Naive B cell (primary cell): Measurements from ENCODE around the gene LIMCH1. TPM values are rescaled to one million over a fixed set of nuclear protein-coding genes. Genes with fewer than 3 reads are reported as not detected.

Experiments used
- ATAC-seq, 2 donors: fragments of 150-1000 bp; cut with Tn5 transposase; 2 replicates each; pipeline ENCODE4 v1.10.0; 2021; ENCODE audit warnings: low read depth in 2 of 2, mild to moderate bottlenecking in 2 of 2, moderate library complexity in 2 of 2
- DNase-seq: peaks from one replicate; pipeline ENCODE4 v3.0.0; 2022
- H3K27ac Mint-ChIP-seq, 6 donors: one replicate each; pipeline ENCODE4 v1.8.0; 2020 to 2022; ENCODE audit warnings: mild to moderate bottlenecking in 6 of 6, mixed read lengths in 6 of 6, moderate library complexity in 5 of 6, inconsistent platforms in 2 of 6
- H3K27me3 Mint-ChIP-seq, 3 donors: one replicate each; pipeline ENCODE4 v1.8.0; 2021 to 2022; ENCODE audit warnings: mixed read lengths in 3 of 3, mild to moderate bottlenecking in 1 of 3
- H3K36me3 Mint-ChIP-seq, 2 donors: one replicate each; pipeline ENCODE4 v1.8.0; 2020 to 2022; ENCODE audit warnings: mixed read lengths in 2 of 2, inconsistent platforms in 1 of 2, mild to moderate bottlenecking in 1 of 2
- H3K4me1 Mint-ChIP-seq, 3 donors: one replicate each; pipeline ENCODE4 v1.8.0; 2020 to 2022; ENCODE audit warnings: mixed read lengths in 3 of 3, inconsistent platforms in 1 of 3, mild to moderate bottlenecking in 1 of 3, moderate library complexity in 1 of 3
- H3K4me3 Mint-ChIP-seq, 8 donors: one replicate each; pipeline ENCODE4 v1.8.0; 2020 to 2022; ENCODE audit warnings: mild to moderate bottlenecking in 8 of 8, mixed read lengths in 8 of 8, moderate library complexity in 8 of 8, inconsistent platforms in 2 of 8
- H3K9me3 Mint-ChIP-seq, 7 donors: one replicate each; pipeline ENCODE4 v1.8.0; 2020 to 2022; ENCODE audit warnings: mixed read lengths in 7 of 7, mild to moderate bottlenecking in 5 of 7, inconsistent platforms in 2 of 7, moderate library complexity in 1 of 7
- polyA plus RNA-seq, 6 donors: library from polyadenylated mRNA; unstranded; fragments of 300-500 nt; fragmentation: Illumina TruSeq; gene quantifications; one replicate each; pipeline ENCODE4 v1.2.3, GENCODE V29; 2021; ENCODE audit warnings: low read depth in 6 of 6

LIMCH1 gene
- polyA plus RNA-seq, 6 donors from 2014 or later, result not detected

DNA sequence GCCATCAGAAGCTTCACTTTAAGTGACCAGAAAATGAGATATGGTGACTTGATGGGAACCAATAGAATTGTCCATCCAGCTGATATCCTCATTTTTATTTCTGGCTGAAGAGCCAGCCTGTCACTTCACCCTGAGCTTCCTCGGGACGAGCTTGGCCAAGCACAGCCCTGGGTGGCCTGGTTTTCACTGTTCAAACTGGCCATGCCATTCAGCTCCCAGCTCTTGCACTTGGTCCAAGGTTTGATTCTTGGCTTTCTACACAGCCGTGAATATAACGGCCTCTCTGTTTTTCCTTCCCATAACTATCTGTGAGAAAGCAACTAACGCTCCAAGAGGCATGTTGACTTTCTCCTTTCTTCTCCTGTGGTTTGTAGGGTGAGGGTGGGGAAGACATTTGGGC is 71.9 kb downstream of the LIMCH1 start:
- no peak for DNase-seq
- no peaks in the 10 kb centered on the region for H3K9me3 Mint-ChIP-seq
- no peak for ATAC-seq
- no peaks in the 10 kb centered on the region for H3K36me3 Mint-ChIP-seq
- H3K27me3 Mint-ChIP-seq, result peaks cover 0 to 8% (median 5%) of the 10 kb centered on the region in 3 donors
- no peak overlapping the region for H3K27ac Mint-ChIP-seq
- no peak overlapping the region for H3K4me3 Mint-ChIP-seq
- H3K4me1 Mint-ChIP-seq, result no peaks in the 10 kb centered on the region

DNA sequence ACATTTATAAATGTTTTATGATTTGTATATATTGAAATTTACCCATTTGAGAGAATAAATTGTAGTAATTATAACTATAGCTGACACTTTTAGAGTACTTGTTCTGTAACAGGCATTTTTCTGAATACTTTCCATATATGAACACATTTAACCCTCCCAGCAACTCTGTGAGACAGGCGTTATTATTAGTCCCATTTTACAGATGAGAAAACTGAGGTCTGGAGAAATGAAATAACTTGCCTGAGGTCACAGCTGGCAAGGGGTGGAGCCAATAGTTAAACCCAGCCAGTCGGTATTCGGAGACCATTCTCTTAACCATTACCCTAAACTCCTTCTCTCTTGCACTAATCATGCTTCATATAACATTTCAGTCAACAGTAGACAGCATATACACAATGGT is 72.5 kb downstream of the LIMCH1 start:
- Mint-ChIP-seq H3K4me3 (no peak overlapping the region), H3K4me1 (no peaks in the 10 kb centered on the region), H3K36me3 (no peaks in the 10 kb centered on the region), H3K9me3 (no peaks in the 10 kb centered on the region), H3K27me3 (peaks cover 0 to 8% (median 5%) of the 10 kb centered on the region in 3 donors), H3K27ac (no peak overlapping the region)
- ATAC-seq, result no peak
- no peak for DNase-seq

GRCh38 chr4:41611124-41611838 is 73.3 kb downstream of the LIMCH1 start:
- H3K4me3 Mint-ChIP-seq, result no peak overlapping the region
- H3K27ac Mint-ChIP-seq, result no peak overlapping the region
- DNase-seq, result no peak
- H3K36me3 Mint-ChIP-seq, result no peaks in the 10 kb centered on the region
- H3K4me1 Mint-ChIP-seq, result no peaks in the 10 kb centered on the region
- no peak for ATAC-seq
- peaks cover 0 to 14% (median 12%) of the 10 kb centered on the region in 3 donors for H3K27me3 Mint-ChIP-seq
- no peaks in the 10 kb centered on the region for H3K9me3 Mint-ChIP-seq

GRCh38 chr4:41611881-41612871 is 74.2 kb downstream of the LIMCH1 start:
- Mint-ChIP-seq H3K27me3 (peaks cover 0 to 14% (median 12%) of the 10 kb centered on the region in 3 donors), H3K4me3 (peak overlapping the region in 1 of 8 donors; percentile 66), H3K27ac (no peak overlapping the region), H3K9me3 (no peaks in the 10 kb centered on the region), H3K36me3 (no peaks in the 10 kb centered on the region), H3K4me1 (no peaks in the 10 kb centered on the region)
- no peak for ATAC-seq
- no peak for DNase-seq

DNA sequence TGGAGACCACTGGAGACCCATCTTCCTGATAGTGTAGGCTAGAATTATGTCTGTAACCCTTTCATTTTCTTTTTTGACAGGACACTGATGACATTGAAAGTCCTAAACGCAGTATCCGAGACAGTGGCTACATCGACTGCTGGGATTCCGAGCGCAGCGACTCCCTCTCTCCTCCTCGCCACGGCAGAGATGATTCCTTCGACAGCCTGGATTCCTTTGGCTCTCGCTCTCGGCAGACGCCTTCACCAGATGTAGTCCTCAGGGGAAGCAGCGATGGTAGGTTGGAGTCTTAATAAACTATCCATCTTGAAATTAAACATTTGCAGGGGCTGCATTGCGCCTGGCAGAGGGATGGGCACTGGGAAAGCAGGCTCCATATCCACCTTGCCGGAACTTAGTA is 75.4 kb downstream of the LIMCH1 start:
- DNase-seq (no peak), ATAC-seq (no peak)
- Mint-ChIP-seq H3K27ac (no peak overlapping the region), H3K4me3 (no peak overlapping the region), H3K27me3 (peaks cover 0 to 14% (median 12%) of the 10 kb centered on the region in 3 donors), H3K4me1 (no peaks in the 10 kb centered on the region), H3K36me3 (no peaks in the 10 kb centered on the region), H3K9me3 (no peaks in the 10 kb centered on the region)

DNA sequence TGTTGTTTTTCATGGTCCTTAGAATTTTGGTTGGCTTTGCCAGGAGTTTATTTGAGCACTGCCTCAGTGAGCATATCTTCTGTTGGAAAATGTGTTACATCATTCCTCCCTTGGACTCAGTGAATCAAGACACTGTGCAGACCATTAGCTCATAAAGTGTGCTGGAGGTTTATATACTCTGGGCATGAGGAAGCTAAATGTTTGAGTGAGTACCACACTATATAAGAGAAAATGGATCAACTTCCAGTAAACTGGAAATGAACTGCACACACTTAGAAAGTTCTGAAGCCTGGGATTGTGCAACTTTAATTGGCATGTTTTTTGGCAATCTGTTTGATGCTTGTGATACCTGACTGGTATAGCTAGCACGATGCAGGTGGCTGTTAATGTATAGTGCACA is 75.9 kb downstream of the LIMCH1 start:
- no peak for ATAC-seq
- no peaks in the 10 kb centered on the region for H3K9me3 Mint-ChIP-seq

DNA sequence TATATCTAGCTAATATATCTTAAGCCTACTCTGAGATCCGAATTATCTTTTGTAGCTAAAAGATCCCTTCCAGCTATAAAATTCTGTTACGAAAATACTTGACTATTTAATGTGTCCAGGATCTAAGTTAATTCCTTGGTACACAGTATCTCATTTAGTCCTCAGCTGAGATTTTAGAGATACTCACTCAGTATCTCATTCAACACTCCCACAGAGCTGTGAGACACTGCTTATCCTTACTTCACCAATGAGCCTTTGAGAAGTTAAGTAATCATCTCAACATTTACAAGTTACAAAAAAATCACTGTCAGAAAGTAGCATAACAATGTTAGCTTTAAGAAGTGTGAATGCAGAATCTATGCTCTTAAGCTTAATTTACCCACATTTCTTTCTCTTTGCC is 76.6 kb downstream of the LIMCH1 start:
- Mint-ChIP-seq H3K27me3 (peaks cover 0 to 14% (median 7%) of the 10 kb centered on the region in 3 donors), H3K4me1 (no peaks in the 10 kb centered on the region), H3K4me3 (no peak overlapping the region), H3K27ac (no peak overlapping the region), H3K9me3 (peaks cover 0 to 3% (median 0%) of the 10 kb centered on the region in 7 donors), H3K36me3 (no peaks in the 10 kb centered on the region)
- no peak for ATAC-seq
- DNase-seq, result no peak

More for the DNA sequence above, 75.9 kb downstream of the LIMCH1 start:
- no peak overlapping the region for H3K4me3 Mint-ChIP-seq
- H3K27me3 Mint-ChIP-seq, result peaks cover 0 to 14% (median 12%) of the 10 kb centered on the region in 3 donors
- H3K4me1 Mint-ChIP-seq, result no peaks in the 10 kb centered on the region
- no peak overlapping the region for H3K27ac Mint-ChIP-seq
- H3K36me3 Mint-ChIP-seq, result no peaks in the 10 kb centered on the region
- no peak for DNase-seq

- Mint-ChIP-seq H3K9me3 (peaks cover 0 to 3% (median 0%) of the 10 kb centered on the region in 7 donors), H3K4me3 (no peak overlapping the region), H3K36me3 (no peaks in the 10 kb centered on the region), H3K27ac (no peak overlapping the region), H3K4me1 (no peaks in the 10 kb centered on the region), H3K27me3 (peaks cover 0 to 7% (median 7%) of the 10 kb centered on the region in 3 donors)
- DNase-seq, result no peak
- no peak for ATAC-seq
These were observed 81.2 kb downstream of the LIMCH1 start for GRCh38 chr4:41619161-41619560.

- ATAC-seq (no peak), DNase-seq (no peak)
- Mint-ChIP-seq H3K9me3 (peaks cover 0 to 3% (median 0%) of the 10 kb centered on the region in 7 donors), H3K27me3 (peaks cover 4 to 5% (median 4%) of the 10 kb centered on the region in 3 donors), H3K36me3 (no peaks in the 10 kb centered on the region), H3K27ac (no peak overlapping the region), H3K4me1 (no peaks in the 10 kb centered on the region), H3K4me3 (no peak overlapping the region)
These were observed 82.8 kb downstream of the LIMCH1 start for GRCh38 chr4:41620594-41621256.

DNA sequence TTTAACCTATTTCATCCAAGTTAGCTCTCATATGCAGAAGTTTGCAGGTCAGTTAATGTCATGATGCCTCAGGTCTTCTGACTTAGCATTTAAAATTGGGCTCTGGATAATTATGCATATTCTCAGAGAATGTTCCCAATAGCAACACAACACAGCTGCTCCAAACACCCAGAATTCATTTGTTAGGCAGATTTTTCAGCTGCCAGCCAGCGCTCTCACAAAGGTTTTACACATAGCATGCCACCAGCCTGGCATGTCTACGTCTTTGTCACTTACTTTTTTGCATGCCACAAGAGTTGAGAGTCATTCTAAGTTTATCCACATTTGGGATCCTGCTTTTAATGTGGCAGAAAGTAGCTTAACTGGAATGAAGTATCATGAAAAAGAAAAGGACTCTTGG is 84.8 kb downstream of the LIMCH1 start:
- no peak for ATAC-seq
- Mint-ChIP-seq H3K9me3 (peaks cover 0 to 3% (median 0%) of the 10 kb centered on the region in 7 donors), H3K4me1 (no peaks in the 10 kb centered on the region), H3K4me3 (no peak overlapping the region), H3K36me3 (no peaks in the 10 kb centered on the region), H3K27me3 (peaks cover 0 to 4% (median 0%) of the 10 kb centered on the region in 3 donors), H3K27ac (no peak overlapping the region)
- no peak for DNase-seq

DNA sequence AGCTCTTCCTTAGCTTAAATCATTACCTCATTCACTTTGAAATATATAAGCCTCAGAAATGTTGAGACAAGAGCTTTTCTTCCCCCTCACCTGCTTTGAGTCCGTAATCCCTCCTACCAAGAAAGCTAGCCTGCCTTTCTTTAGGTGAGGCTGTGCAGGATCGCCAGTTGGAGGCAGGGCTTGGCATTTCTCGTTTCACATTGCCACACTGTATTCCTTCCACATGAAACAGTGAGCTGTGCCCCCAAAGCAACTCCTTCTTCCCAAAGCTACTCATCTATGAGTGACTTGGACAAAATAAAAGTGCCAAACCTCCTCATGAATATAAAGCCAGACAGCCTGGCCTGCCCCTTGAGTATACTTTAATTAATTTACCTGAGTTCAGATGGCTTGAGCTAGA is 86.8 kb downstream of the LIMCH1 start:
- Mint-ChIP-seq H3K27me3 (peaks cover 0 to 7% (median 0%) of the 10 kb centered on the region in 3 donors), H3K9me3 (no peaks in the 10 kb centered on the region), H3K4me3 (no peak overlapping the region), H3K36me3 (no peaks in the 10 kb centered on the region), H3K27ac (no peak overlapping the region), H3K4me1 (no peaks in the 10 kb centered on the region)
- ATAC-seq, result no peak
- DNase-seq, result no peak

DNA sequence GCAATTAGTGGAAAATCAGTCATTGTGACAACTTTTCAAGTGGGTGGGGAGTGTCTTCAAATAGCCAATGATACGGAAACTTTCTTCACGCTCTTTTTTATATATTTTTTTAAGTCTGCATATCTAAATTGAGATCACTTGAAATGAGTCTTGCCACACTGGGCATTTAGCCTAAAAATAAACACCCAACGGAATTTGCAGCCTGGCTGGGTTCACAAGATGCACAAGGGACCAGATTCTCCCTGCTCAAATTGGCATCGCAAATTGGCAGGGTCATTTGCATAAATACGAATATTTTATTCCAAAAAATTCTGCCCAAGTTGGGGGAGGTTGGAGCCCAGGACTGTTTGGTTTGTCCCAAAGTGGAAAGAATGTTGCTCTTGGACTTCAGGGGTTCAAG is 87.6 kb downstream of the LIMCH1 start:
- Mint-ChIP-seq H3K27ac (no peak overlapping the region), H3K9me3 (no peaks in the 10 kb centered on the region), H3K27me3 (peaks cover 0 to 7% (median 0%) of the 10 kb centered on the region in 3 donors), H3K4me1 (no peaks in the 10 kb centered on the region), H3K36me3 (no peaks in the 10 kb centered on the region), H3K4me3 (no peak overlapping the region)
- ATAC-seq (no peak), DNase-seq (no peak)

DNA sequence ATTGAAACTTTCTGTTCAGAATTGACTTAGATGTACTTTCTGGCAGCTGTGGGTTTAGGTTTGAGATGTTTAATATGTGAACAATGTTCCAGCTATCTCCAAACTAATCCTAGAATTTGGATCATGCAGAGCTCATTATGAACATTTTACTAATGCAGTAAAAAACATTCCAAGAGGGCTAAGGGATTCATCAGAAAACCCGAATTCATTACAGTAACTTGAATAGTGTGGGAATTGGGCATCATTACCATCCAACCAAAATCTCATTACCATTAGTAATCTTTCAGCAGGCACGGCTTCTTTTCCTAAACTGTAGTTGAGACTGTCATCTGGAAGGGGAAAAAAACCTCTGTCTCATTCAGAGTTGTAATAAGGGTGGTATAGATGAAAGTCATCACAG is 91.0 kb downstream of the LIMCH1 start:
- Mint-ChIP-seq H3K27me3 (peaks cover 0 to 7% (median 6%) of the 10 kb centered on the region in 3 donors), H3K27ac (peak overlapping the region in 1 of 6 donors; percentile 18), H3K9me3 (no peaks in the 10 kb centered on the region), H3K4me1 (no peaks in the 10 kb centered on the region), H3K4me3 (no peak overlapping the region), H3K36me3 (no peaks in the 10 kb centered on the region)
- no peak for ATAC-seq
- no peak for DNase-seq
